ENCODE data around the gene KIF5C.

The KIF5C gene

GRCh38 chr2:148888003-148888501 is 13.0 kb downstream of the KIF5C start:
- DNase-seq (ENCODE audit: low spot score), result no peak

GRCh38 chr2:148888986-148889385 is 14.0 kb downstream of the KIF5C start:
- DNase-seq (ENCODE audit: low spot score), result no peak

GRCh38 chr2:148893906-148894305 is 18.9 kb downstream of the KIF5C start:
- no peak for DNase-seq (ENCODE audit: low spot score)

- DNase-seq (ENCODE audit: low spot score), result no peak
These were observed 21.1 kb downstream of the KIF5C start for GRCh38 chr2:148896136-148896535.

- DNase-seq (ENCODE audit: low spot score), result no peak
These were observed 24.8 kb downstream of the KIF5C start for GRCh38 chr2:148899638-148900318.

GRCh38 chr2:148900350-148900837 is 25.4 kb downstream of the KIF5C start:
- no peak for DNase-seq (ENCODE audit: low spot score)

- DNase-seq (ENCODE audit: low spot score), result no peak
These were observed 26.1 kb downstream of the KIF5C start for GRCh38 chr2:148901142-148901541.

GRCh38 chr2:148902798-148903197 is 27.8 kb downstream of the KIF5C start:
- no peak for DNase-seq (ENCODE audit: low spot score)

- no peak for DNase-seq (ENCODE audit: low spot score)
These were observed 28.3 kb downstream of the KIF5C start for GRCh38 chr2:148903294-148903693.

- no peak for DNase-seq (ENCODE audit: low spot score)
These were observed 29.0 kb downstream of the KIF5C start for GRCh38 chr2:148903979-148904378.

GRCh38 chr2:148906124-148906523 is 31.1 kb downstream of the KIF5C start:
- DNase-seq (ENCODE audit: low spot score), result no peak

- no peak for DNase-seq (ENCODE audit: low spot score)
These were observed 32.2 kb downstream of the KIF5C start for GRCh38 chr2:148907085-148907785.

- no peak for DNase-seq (ENCODE audit: low spot score)
These were observed 34.1 kb downstream of the KIF5C start for GRCh38 chr2:148909114-148909513.

- no peak for DNase-seq (ENCODE audit: low spot score)
These were observed 38.0 kb downstream of the KIF5C start for GRCh38 chr2:148913061-148913460.

- no peak for DNase-seq (ENCODE audit: low spot score)
These were observed 38.5 kb downstream of the KIF5C start for GRCh38 chr2:148913492-148913891.

GRCh38 chr2:148914463-148914862 is 39.4 kb downstream of the KIF5C start:
- no peak for DNase-seq (ENCODE audit: low spot score)

- DNase-seq (ENCODE audit: low spot score), result no peak
These were observed 42.4 kb downstream of the KIF5C start for GRCh38 chr2:148917431-148917830.

- no peak for DNase-seq (ENCODE audit: low spot score)
These were observed 43.5 kb downstream of the KIF5C start for GRCh38 chr2:148918554-148918953.

GRCh38 chr2:148920559-148920958 is 45.5 kb downstream of the KIF5C start:
- DNase-seq (ENCODE audit: low spot score), result no peak

GRCh38 chr2:148922062-148922461 is 47.0 kb downstream of the KIF5C start:
- no peak for DNase-seq (ENCODE audit: low spot score)

- DNase-seq (ENCODE audit: low spot score), result no peak
These were observed 47.9 kb downstream of the KIF5C start for GRCh38 chr2:148922776-148923475.

GRCh38 chr2:148924514-148925178 is 49.6 kb downstream of the KIF5C start:
- DNase-seq (ENCODE audit: low spot score), result no peak
